PC-3 (cell line): Measurements from ENCODE around the gene SLC37A4. TPM values are rescaled to one million over a fixed set of nuclear protein-coding genes. Genes with fewer than 3 reads are reported as not detected.

Experiments used
- ATAC-seq: fragments of 200-7000 bp; cut with Tn5 transposase; 2 replicates; pipeline ENCODE4 v1.9.1; 2020; ENCODE audit warnings: mild to moderate bottlenecking, moderate library complexity
- BruUV-seq: library from RNA; stranded (reverse); fragments of 400-500 nt; replicated peaks from 2 replicates; lab custom pipeline; 2021; lab: Mats Ljungman, UMichigan
- CTCF ChIA-PET: fragments of 300-600 bp; sonication (Branson Sonifier 250); formaldehyde crosslinking; loops from one replicate; lab custom pipeline; 2022; ENCODE audit warnings: antibody characterized with exemption; lab: Charles Lee
- POLR2A ChIA-PET: fragments of 300-600 bp; sonication (Branson Sonifier 250); formaldehyde crosslinking; loops from one replicate; lab custom pipeline; 2022; ENCODE audit warnings: antibody characterized with exemption; ENCODE audit not compliant: unreplicated experiment; lab: Charles Lee
- DNase-seq: peaks from one replicate; pipeline ENCODE4 v3.0.0-alpha.2; 2015
- H2AFZ ChIP-seq: fragments of 300-600 bp; sonication (generic); 2 replicates; pipeline ENCODE4 v1.6.0; 2016; ENCODE audit warnings: antibody characterized with exemption, low read length
- H3F3A ChIP-seq: fragments of 300-600 bp; sonication (generic); one replicate; pipeline ENCODE4 v1.6.0; 2017; ENCODE audit warnings: antibody characterized with exemption, low read length, control low read depth, mild to moderate bottlenecking; ENCODE audit not compliant: unreplicated experiment
- H3K27ac ChIP-seq: fragments of 300-600 bp; sonication (generic); 2 replicates; pipeline ENCODE4 v1.5.1; 2016; ENCODE audit warnings: mild to moderate bottlenecking, low read length
- H3K27me3 ChIP-seq: fragments of 300-600 bp; sonication (generic); 2 replicates; pipeline ENCODE4 v1.6.1; 2016; ENCODE audit warnings: low read length, mixed read lengths
- H3K36me3 ChIP-seq: fragments of 300-600 bp; sonication (generic); 2 replicates; pipeline ENCODE4 v1.6.1; 2016; ENCODE audit warnings: low read depth, mixed run types, low read length, mixed read lengths
- H3K4me1 ChIP-seq: fragments of 300-600 bp; sonication (generic); 2 replicates; pipeline ENCODE4 v1.5.1; 2016; ENCODE audit warnings: low read length; ENCODE audit not compliant: insufficient read depth
- H3K4me2 ChIP-seq: fragments of 300-600 bp; sonication (generic); 2 replicates; pipeline ENCODE4 v1.6.0; 2016; ENCODE audit warnings: low read length
- H3K4me3 ChIP-seq: fragments of 300-600 bp; sonication (generic); 2 replicates; pipeline ENCODE4 v1.5.1; 2016; ENCODE audit warnings: mild to moderate bottlenecking, low read length, mixed read lengths
- H3K79me2 ChIP-seq: fragments of 300-600 bp; sonication (generic); 2 replicates; pipeline ENCODE4 v1.6.1; 2017; ENCODE audit warnings: low read length, mixed read lengths
- H3K9ac ChIP-seq: fragments of 300-600 bp; sonication (generic); 2 replicates; pipeline ENCODE4 v1.6.0; 2016; ENCODE audit warnings: mild to moderate bottlenecking, low read length
- H3K9me2 ChIP-seq: fragments of 300-600 bp; sonication (generic); replicated peaks from 2 replicates; pipeline ENCODE4 v1.6.1; 2016; ENCODE audit warnings: mixed run types, low read length, mixed read lengths
- H3K9me3 ChIP-seq: fragments of 300-600 bp; sonication (generic); 2 replicates; pipeline ENCODE4 v1.6.1; 2016; ENCODE audit warnings: low read length, mixed read lengths
- H4K20me1 ChIP-seq: fragments of 300-600 bp; sonication (generic); 2 replicates; pipeline ENCODE4 v1.6.1; 2016; ENCODE audit warnings: low read length, mixed read lengths
- EZH2 ChIP-seq: fragments of 300-600 bp; sonication (generic); IDR thresholded peaks from one replicate; pipeline ENCODE4 v1.6.1; 2017; ENCODE audit warnings: antibody characterized with exemption, mild to moderate bottlenecking, low read length; ENCODE audit not compliant: unreplicated experiment
- EZH2phosphoT487 ChIP-seq: fragments of 300-600 bp; sonication (generic); IDR thresholded peaks from 2 replicates; pipeline ENCODE4 v1.6.1; 2018; ENCODE audit warnings: mild to moderate bottlenecking, antibody characterized with exemption, low read length, borderline replicate concordance
- intact Hi-C: fragments of 100-400 bp; cut with micrococcal nuclease; formaldehyde crosslinking; loops from 2 replicates; pipeline ENCODE4 v1.9.0; 2023
- total RNA-seq: library from RNA; depleted of rRNA; stranded (reverse); fragments of >200 nt; gene quantifications from 2 replicates; pipeline ENCODE4 v1.2.3, GENCODE V29; 2014
- TF ChIP-seq, protein P1 (sequence below): fragments of 300-600 bp; sonication (generic); conservative IDR thresholded peaks from 2 replicates; pipeline ENCODE4 v1.5.1; 2017; ENCODE audit warnings: antibody characterized with exemption, low read depth, mild to moderate bottlenecking, low read length

Gene SLC37A4
- total RNA-seq, 1 experiment from 2014 or later, result 31.4 TPM

DNA sequence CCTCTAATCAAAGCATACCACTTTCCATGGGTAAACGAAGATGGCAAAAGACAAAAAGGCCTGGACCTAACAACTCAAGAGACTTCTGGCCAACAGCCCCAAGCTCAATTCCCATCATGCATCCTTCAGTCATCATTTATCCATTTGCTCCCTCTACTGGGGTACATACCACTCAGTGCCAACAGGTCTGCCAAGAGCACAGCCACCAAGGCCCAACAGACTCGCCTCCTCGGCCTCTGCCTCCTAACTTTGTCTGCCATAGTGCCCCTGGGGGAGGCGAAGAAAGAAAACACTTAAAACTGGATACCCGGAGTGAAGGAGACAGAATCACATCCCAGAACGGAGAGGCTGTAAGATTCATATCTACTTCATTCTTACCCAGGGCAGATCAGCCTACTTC is 25.2 kb upstream of the SLC37A4 start:
- BruUV-seq, result no TSS peak
- Histone ChIP-seq H3K4me1 (peaks cover 15% of the 10 kb centered on the region), H3K27me3 (no peaks in the 10 kb centered on the region), H4K20me1 (0 out of 2 replicates have a peak, but pooled peaks cover 10% of the 10 kb centered on the region), H2AFZ (no peak overlapping the region; the same call in 1 of the 2 replicates), H3K79me2 (peaks cover 32% of the 10 kb centered on the region), H3K9ac (peak overlapping the region; percentile 98), H3K4me2 (peak overlapping the region; percentile 93), H3K9me2 (no peaks in the 10 kb centered on the region), H3K4me3 (peak overlapping the region; percentile 93), H3K36me3 (peaks cover 43% of the 10 kb centered on the region), H3K9me3 (no peaks in the 10 kb centered on the region), H3F3A (no peaks in the 10 kb centered on the region), H3K27ac (no peak overlapping the region)
- ATAC-seq, result no peak
- TF ChIP-seq, protein P1, sequence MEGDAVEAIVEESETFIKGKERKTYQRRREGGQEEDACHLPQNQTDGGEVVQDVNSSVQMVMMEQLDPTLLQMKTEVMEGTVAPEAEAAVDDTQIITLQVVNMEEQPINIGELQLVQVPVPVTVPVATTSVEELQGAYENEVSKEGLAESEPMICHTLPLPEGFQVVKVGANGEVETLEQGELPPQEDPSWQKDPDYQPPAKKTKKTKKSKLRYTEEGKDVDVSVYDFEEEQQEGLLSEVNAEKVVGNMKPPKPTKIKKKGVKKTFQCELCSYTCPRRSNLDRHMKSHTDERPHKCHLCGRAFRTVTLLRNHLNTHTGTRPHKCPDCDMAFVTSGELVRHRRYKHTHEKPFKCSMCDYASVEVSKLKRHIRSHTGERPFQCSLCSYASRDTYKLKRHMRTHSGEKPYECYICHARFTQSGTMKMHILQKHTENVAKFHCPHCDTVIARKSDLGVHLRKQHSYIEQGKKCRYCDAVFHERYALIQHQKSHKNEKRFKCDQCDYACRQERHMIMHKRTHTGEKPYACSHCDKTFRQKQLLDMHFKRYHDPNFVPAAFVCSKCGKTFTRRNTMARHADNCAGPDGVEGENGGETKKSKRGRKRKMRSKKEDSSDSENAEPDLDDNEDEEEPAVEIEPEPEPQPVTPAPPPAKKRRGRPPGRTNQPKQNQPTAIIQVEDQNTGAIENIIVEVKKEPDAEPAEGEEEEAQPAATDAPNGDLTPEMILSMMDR, result peak; percentile 57
- TF ChIP-seq EZH2phosphoT487 (no peak), EZH2 (no peak)
- peak; percentile 52 for DNase-seq
- POLR2A ChIA-PET, result interaction anchor here (0.5 to 1.0 kb wide), 3 partner anchors 12 to 37 kb away, joined by 3 to 4 read pairs (median 3); partner anchors contain the start of gene VPS11
- intact Hi-C loops, result loop anchor here (2.0 to 5.0 kb wide), 2 partner anchors 39 kb away; partner anchors contain the start of genes RPS25 and TRAPPC4
- CTCF ChIA-PET, result interaction anchor here (0.6 to 2.4 kb wide), 3 partner anchors 12 to 46 kb away, joined by 3 to 10 read pairs (median 10); partner anchors contain the start of genes DPAGT1 and VPS11

DNA sequence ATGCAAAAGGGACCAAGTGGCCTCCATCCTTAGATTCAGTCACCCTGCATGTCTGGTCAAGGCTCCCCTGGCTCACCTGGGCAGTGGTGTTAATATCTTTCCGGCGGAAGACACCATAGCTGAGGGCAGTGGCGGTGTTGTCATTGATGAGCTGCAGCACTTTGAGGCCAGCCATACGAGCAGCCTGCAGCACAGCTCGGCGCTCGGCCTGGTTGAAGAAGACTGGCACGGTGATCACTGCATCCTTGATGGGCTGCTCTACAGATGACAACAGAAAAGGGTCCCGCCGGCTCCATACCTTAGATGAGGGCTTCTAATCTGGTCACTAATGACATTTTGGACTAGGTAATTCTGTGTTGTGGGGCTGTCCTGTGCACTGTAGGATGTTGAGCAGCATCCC is 23.7 kb upstream of the SLC37A4 start:
- Histone ChIP-seq H4K20me1 (0 out of 2 replicates have a peak, but pooled peaks cover 10% of the 10 kb centered on the region), H3K4me3 (no peak overlapping the region), H3K27ac (no peak overlapping the region), H3K4me1 (peaks cover 15% of the 10 kb centered on the region), H3K36me3 (peaks cover 51% of the 10 kb centered on the region), H3K27me3 (no peaks in the 10 kb centered on the region), H3K79me2 (peaks cover 32% of the 10 kb centered on the region), H3K4me2 (no peak overlapping the region), H3K9me2 (no peaks in the 10 kb centered on the region), H3F3A (no peaks in the 10 kb centered on the region), H3K9ac (no peak overlapping the region), H2AFZ (no peak overlapping the region), H3K9me3 (no peaks in the 10 kb centered on the region)
- no peak for ATAC-seq
- intact Hi-C loops, result no loop called here
- no peak for DNase-seq
- POLR2A ChIA-PET, result no interaction called here
- no peak for TF ChIP-seq EZH2
- TF ChIP-seq, protein P1, result no peak
- TF ChIP-seq EZH2phosphoT487, result no peak
- CTCF ChIA-PET, result no interaction called here
- no TSS peak for BruUV-seq

DNA sequence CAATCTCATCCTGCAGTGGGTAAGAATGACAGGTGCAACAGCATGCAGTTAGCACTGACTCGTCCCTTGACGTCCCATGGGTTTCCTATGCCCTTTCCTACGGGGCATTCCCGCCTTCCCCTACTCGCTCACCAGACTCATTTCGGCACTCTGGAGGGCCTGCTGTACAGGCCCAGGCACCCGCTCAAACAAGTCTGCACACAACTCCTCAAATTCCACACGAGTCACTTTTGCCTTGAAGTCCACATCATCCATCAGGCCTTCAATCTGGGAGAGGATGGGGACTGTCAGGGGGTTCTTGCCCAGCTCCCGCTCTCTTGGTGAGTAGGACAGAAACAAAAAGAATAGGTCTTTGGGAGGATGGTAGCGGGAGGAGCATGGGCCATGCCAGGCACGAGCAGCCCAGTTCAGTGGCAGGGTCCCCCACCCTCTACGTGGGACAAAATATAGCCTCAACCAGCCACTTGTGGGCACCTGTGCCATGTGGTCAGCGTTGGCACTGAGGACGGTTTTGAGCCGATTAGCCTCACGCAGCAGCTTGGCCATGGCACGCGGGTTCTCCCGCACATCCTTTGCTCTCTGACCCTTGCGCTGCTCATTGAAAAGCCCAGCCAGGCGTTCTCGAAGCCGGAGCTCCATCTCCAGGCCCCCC is 21.6 kb upstream of the SLC37A4 start:
- DNase-seq (no peak), ATAC-seq (no peak)
- intact Hi-C loops, result no loop called here
- ChIA-PET POLR2A (no interaction called here), CTCF (no interaction called here)
- no TSS peak for BruUV-seq
- Histone ChIP-seq H3K9me2 (no peaks in the 10 kb centered on the region), H4K20me1 (0 out of 2 replicates have a peak, but pooled peaks cover 10% of the 10 kb centered on the region), H3K27ac (no peak overlapping the region), H3K4me2 (no peak overlapping the region), H3K36me3 (peaks cover 72% of the 10 kb centered on the region), H3F3A (no peaks in the 10 kb centered on the region), H3K4me3 (no peak overlapping the region), H2AFZ (no peak overlapping the region), H3K27me3 (no peaks in the 10 kb centered on the region), H3K4me1 (peaks cover 8% of the 10 kb centered on the region), H3K79me2 (peaks cover 32% of the 10 kb centered on the region), H3K9ac (no peak overlapping the region), H3K9me3 (no peaks in the 10 kb centered on the region)
- no peak for TF ChIP-seq EZH2phosphoT487
- TF ChIP-seq, protein P1, result no peak
- no peak for TF ChIP-seq EZH2
